Measurements from ENCODE around the gene SEPHS2. TPM values are rescaled to one million over a fixed set of nuclear protein-coding genes. Genes with fewer than 3 reads are reported as not detected.
A peak's percentile ranks its signal among the peaks of the same experiment; 100 is the strongest.
"Not testable (repeated sequence)": the region's sequence is repeated elsewhere in the genome, so short reads cannot be mapped to it uniquely, and the experiment has no call there.

The SEPHS2 gene
- total RNA-seq, 1 donor from 2014 or later, result 16.4 TPM

DNA sequence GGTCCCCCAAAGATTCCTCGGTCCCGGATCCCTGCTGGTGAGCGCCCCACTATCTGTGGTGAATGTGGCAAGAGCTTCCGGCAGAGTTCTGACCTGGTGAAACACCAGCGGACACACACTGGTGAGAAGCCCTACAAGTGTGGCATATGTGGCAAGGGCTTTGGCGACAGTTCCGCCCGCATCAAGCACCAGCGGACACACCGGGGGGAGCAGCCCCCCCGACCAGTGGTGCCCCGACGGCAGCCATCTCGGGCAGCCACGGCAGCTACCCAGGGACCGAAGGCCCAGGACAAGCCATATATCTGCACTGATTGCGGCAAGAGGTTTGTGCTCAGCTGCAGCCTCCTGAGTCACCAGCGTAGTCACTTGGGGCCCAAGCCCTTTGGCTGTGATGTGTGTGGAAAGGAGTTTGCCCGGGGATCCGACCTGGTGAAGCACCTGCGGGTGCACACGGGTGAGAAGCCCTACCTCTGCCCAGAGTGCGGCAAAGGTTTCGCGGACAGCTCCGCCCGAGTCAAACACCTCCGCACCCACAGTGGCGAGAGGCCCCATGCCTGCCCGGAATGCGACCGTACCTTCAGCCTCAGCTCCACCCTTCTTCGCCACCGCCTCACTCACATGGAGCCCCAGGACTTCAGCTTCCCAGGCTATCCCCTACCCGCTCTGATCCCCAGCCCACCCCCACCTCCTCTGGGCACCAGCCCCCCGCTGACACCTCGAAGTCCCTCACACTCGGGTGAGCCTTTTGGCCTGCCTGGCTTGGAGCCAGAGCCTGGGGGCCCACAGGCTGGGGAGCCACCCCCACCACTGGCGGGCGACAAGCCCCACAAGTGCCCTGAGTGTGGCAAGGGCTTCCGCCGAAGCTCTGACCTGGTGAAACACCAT is 47.7 kb downstream of the SEPHS2 start:
- DNase-seq, result no peak

GRCh38 chr16:30397056-30397455 is 48.6 kb downstream of the SEPHS2 start:
- no peak for DNase-seq

GRCh38 chr16:30396627-30397026 is 49.0 kb downstream of the SEPHS2 start:
- DNase-seq, result not testable (repeated sequence)

DNA sequence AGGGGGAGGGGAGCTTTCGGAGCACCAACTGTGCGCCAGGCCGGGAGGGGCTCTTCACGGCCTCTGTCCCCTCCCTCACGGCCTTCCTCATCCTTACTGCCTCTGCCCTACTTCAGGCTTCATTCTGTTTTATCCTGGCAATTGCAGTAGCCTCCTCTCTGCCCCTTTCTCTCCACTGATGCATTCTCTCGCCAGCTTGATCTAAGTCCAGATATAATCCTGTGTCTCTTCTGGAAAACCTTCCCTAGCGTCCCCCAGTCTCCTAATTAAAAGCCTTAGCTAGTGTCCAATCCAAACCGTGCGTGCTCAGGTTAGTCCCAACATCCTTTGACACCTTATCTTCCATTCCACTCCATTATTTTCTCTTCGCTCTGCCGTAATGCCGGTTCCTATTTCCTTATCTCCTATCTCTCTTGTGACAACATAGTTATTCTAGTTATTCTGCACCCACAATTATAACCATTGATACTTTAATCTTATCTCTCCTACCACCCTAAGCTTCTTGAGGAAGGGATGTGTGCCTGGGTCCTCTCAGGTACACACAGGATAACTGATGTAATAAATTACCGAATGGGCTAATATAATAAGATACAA is 49.6 kb downstream of the SEPHS2 start:
- peak; percentile 35 for DNase-seq

DNA sequence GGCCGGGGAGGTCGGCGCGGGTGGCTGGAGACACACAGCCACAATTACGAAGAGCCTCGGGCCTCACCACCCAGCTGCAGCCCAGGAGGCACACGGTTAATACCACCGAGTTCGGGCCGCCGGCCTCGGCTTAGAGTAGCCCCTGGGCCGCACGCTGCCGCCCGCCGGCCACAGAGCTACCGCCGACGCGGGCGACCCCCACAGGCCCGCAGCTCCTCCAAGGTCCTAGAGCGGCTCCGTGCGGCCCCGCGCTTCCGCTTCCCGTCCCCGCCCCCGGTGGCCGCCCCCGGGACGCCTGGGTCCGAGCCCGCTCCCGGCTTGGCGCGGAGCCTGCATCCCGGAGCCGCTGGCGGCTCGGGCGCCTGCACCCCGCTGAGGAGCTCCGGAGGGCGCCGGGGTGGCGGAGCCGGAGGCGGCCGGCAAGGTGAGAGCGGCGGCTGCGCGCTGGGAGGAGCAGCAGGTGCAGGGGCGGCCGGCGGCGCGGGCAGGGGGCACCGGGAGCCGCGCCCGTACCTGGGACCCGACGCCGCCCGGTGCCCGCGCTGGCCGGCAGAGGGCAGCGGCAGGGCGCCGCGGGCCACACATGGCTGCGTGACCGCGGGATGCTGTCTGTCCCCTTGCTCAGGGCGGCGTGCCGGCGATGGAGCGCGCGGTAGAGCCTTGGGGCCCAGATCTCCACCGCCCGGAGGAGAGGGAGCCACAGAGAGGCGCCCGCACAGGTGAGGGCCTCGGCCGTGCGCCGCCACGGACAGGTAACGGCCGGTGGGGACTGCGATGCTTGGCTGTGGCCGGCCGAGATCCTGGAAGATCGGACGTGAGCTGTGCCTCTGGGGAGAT is 50.3 kb downstream of the SEPHS2 start, which contains the start of gene ZNF48:
Gene ZNF48, plus strand, starts transcription at position 266 of the 837 bp plus-strand sequence. Its CDS starts 375 bp downstream, at position 641.
- peak; percentile 97 for DNase-seq

DNA sequence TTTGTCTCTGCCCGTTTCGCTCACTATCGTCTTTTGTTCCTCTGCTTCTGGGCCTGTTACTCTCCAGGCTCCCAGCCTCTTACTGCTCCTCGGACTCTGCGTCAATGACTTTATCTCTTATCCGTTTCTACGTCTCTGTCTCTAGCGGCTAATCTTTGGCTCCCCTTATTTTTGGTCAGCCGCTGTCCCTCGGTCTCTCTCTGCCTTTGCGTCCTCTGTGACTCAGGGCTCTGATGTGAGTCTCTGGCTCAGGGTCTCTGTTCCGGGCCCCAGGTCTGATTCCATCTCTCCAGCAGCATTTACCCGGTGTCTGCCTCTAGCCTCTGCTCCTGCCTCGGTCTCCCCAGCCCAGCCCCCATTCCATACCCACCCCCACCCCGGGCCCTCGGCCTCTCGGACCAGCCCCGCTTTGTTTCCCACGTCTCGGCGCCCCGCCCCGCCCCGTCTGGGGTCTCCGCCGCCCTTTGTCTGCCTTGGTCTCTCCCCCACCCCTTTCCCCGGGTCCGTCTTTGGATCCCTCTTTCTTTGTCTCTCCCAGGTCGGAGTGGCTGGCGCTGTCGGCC is 51.0 kb downstream of the SEPHS2 start:
- no peak for DNase-seq

Small RNA genes lying within 50 kb of the gene (small RNA-seq; reads per million reads assigned to genes)
- gene RF00019 (ENCODE audit: low replicate concordance), result not detected
- gene RF00406 (ENCODE audit: low replicate concordance), result 0.21 reads per million, percentile 30 among the genes with 10 or more reads in this experiment
- gene RNU7-61P (ENCODE audit: low replicate concordance), result not detected

Other genes starting within 250 kb of the SEPHS2 start
- gene SULT1A3, start 246.6 kb downstream of the SEPHS2 start, total RNA-seq, result 5.8 TPM
- 2.4 TPM for gene NPIPB13, start 197.4 kb downstream of the SEPHS2 start, total RNA-seq
- 29.8 TPM for gene CD2BP2, start 90.6 kb downstream of the SEPHS2 start, total RNA-seq
- gene TBC1D10B, start 75.4 kb downstream of the SEPHS2 start, total RNA-seq, result 40.0 TPM
- 9,092 TPM for gene MYL11, start 71.1 kb downstream of the SEPHS2 start, total RNA-seq
- gene SEPTIN1, start 63.3 kb downstream of the SEPHS2 start, total RNA-seq, result not detected
- gene ZNF48, start 50.5 kb downstream of the SEPHS2 start, total RNA-seq, result 6.4 TPM
- 12.1 TPM for gene ZNF771, start 38.3 kb downstream of the SEPHS2 start, total RNA-seq
- 22.8 TPM for gene DCTPP1, start 15.8 kb downstream of the SEPHS2 start, total RNA-seq
- 3.7 TPM for gene ITGAL, start 26.9 kb upstream of the SEPHS2 start, total RNA-seq
- gene ZNF768, start 80.7 kb upstream of the SEPHS2 start, total RNA-seq, result 25.6 TPM
- 14.7 TPM for gene ZNF747, start 89.0 kb upstream of the SEPHS2 start, total RNA-seq
- 8.0 TPM for gene ZNF764, start 112.5 kb upstream of the SEPHS2 start, total RNA-seq
- 4.5 TPM for gene ZNF688, start 125.8 kb upstream of the SEPHS2 start, total RNA-seq
- 12.1 TPM for gene ZNF785, start 139.8 kb upstream of the SEPHS2 start, total RNA-seq
- 4.3 TPM for gene ZNF689, start 164.5 kb upstream of the SEPHS2 start, total RNA-seq
- gene PRR14, start 205.1 kb upstream of the SEPHS2 start, total RNA-seq, result 10.4 TPM
- gene FBRS, start 212.6 kb upstream of the SEPHS2 start, total RNA-seq, result 16.5 TPM